HG03175 (cell line): Measurements from ENCODE around the gene APP.
"Not testable (repeated sequence)": the region's sequence is repeated elsewhere in the genome, so short reads cannot be mapped to it uniquely, and the experiment has no call there.

ENCODE experiments used
- ATAC-seq: cut with Tn5 transposase; IDR thresholded peaks from one replicate; pipeline ENCODE4 v1.9.1; 2021; ENCODE audit warnings: mild to moderate bottlenecking, moderate library complexity; ENCODE audit not compliant: unreplicated experiment

APP gene

GRCh38 chr21:26100573-26100972 is 70.0 kb downstream of the APP start:
- no peak for ATAC-seq

- no peak for ATAC-seq
These were observed 70.9 kb downstream of the APP start for GRCh38 chr21:26099610-26100219.

- no peak for ATAC-seq
These were observed 71.7 kb downstream of the APP start for GRCh38 chr21:26098772-26099397.

- no peak for ATAC-seq
These were observed 73.1 kb downstream of the APP start for GRCh38 chr21:26097475-26097874.

GRCh38 chr21:26096494-26097371 is 73.8 kb downstream of the APP start:
- no peak for ATAC-seq

GRCh38 chr21:26095131-26095530 is 75.4 kb downstream of the APP start:
- ATAC-seq = no peak

- ATAC-seq = no peak
These were observed 77.4 kb downstream of the APP start for GRCh38 chr21:26093122-26093521.

- ATAC-seq = no peak
These were observed 79.0 kb downstream of the APP start for GRCh38 chr21:26091480-26092018.

- ATAC-seq = no peak
These were observed 80.8 kb downstream of the APP start for GRCh38 chr21:26089730-26090129.

- no peak for ATAC-seq
These were observed 83.2 kb downstream of the APP start for GRCh38 chr21:26087223-26087918.

GRCh38 chr21:26085882-26086281 is 84.7 kb downstream of the APP start:
- no peak for ATAC-seq

GRCh38 chr21:26085127-26085526 is 85.4 kb downstream of the APP start:
- no peak for ATAC-seq

GRCh38 chr21:26082549-26082948 is 88.0 kb downstream of the APP start:
- no peak for ATAC-seq

- not testable (repeated sequence) for ATAC-seq
These were observed 89.3 kb downstream of the APP start for GRCh38 chr21:26081175-26081760.

GRCh38 chr21:26080211-26080610 is 90.4 kb downstream of the APP start:
- ATAC-seq = no peak

GRCh38 chr21:26079366-26079765 is 91.2 kb downstream of the APP start:
- no peak for ATAC-seq

- no peak for ATAC-seq
These were observed 93.0 kb downstream of the APP start for GRCh38 chr21:26077521-26077920.

- ATAC-seq = no peak
These were observed 97.6 kb downstream of the APP start for GRCh38 chr21:26072666-26073615.

- ATAC-seq = peak; percentile 76
These were observed 99.6 kb downstream of the APP start for GRCh38 chr21:26070822-26071425.
